ENCODE measurements around the gene RAC3. TPM values are rescaled to one million over a fixed set of nuclear protein-coding genes. Genes with fewer than 3 reads are reported as not detected.

The RAC3 gene
- total RNA-seq, 1 experiment from 2014 or later: 84.8 TPM

DNA sequence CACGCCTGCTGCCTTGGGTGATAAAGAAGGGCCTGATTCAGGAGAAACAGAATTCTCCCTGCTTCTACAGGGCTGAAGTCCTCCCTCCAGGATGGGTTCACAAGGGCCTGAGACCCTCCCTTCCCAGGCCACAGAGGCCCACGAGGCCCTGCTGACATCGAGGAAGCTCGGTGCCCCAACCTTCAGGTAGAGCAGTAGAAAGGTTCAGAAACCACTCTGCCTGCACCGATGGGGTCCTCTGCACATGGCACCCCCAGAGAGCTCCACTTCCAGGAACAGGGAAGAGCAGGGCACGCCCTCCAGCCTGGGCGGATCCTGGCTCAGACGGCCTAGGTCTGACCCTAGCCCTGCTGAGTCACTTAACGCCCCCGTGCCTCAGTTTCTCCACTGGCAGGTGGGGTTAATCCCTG is 9.6 kb upstream of the RAC3 start:
- Histone ChIP-seq H3T11ph (ENCODE audit: low read length) (no peak overlapping the region), H4K20me1 (ENCODE audit: control insufficient read depth, insufficient read depth, insufficient read length) (no peaks in the 10 kb centered on the region), H4K5ac (ENCODE audit: insufficient read length, low read depth, low read length) (no peak overlapping the region), H3K23me2 (ENCODE audit: insufficient read length, low read depth, low read length, poor library complexity, severe bottlenecking) (peaks cover 5% of the 10 kb centered on the region), H3K27me3 (ENCODE audit: insufficient read depth, low read length) (no peaks in the 10 kb centered on the region), H2AFZ (ENCODE audit: low read length) (no peak overlapping the region), H3K4me2 (ENCODE audit: insufficient read depth, insufficient read length, low read length) (peak overlapping the region; percentile 89), H2BK20ac (ENCODE audit: low read depth, low read length, poor library complexity, severe bottlenecking) (no peak overlapping the region), H3K14ac (ENCODE audit: insufficient read depth, low read length) (0 out of 2 replicates have a peak overlapping the region, but pooled peaks have one; percentile 46), H3K4me1 (ENCODE audit: insufficient read depth, low read length) (no peaks in the 10 kb centered on the region), H4K8ac (replicated peaks; ENCODE audit: insufficient read length, low read depth, low read length) (no peak overlapping the region), H2BK15ac (ENCODE audit: low read depth, low read length) (no peak overlapping the region), H3K9ac (ENCODE audit: extremely low read depth, insufficient read length, low read length) (peak overlapping the region; percentile 39), H3K23ac (ENCODE audit: insufficient read length, low read depth, low read length) (no peak overlapping the region), H3K79me2 (ENCODE audit: insufficient read depth, low read length) (no peaks in the 10 kb centered on the region), H3K27ac (ENCODE audit: insufficient read length, low read depth, low read length) (no peak overlapping the region), H3K79me1 (ENCODE audit: insufficient read depth, low read depth, low read length, poor library complexity, severe bottlenecking) (peaks cover 5% of the 10 kb centered on the region), H2BK5ac (ENCODE audit: insufficient read length, low read length) (no peak overlapping the region), H4K91ac (ENCODE audit: insufficient read length, low read depth, low read length) (no peak overlapping the region), H3K18ac (ENCODE audit: insufficient read length, low read depth, low read length) (no peak overlapping the region), H3K4ac (ENCODE audit: low read depth, low read length) (no peak overlapping the region), H2BK120ac (ENCODE audit: low read depth, low read length, poor library complexity, severe bottlenecking) (no peak overlapping the region), H3K56ac (ENCODE audit: insufficient read length, low read depth, low read length) (no peak overlapping the region), H2AK5ac (ENCODE audit: insufficient read length, low read length) (no peak overlapping the region), H3K9me3 (ENCODE audit: control insufficient read depth, low read depth, low read length) (no peaks in the 10 kb centered on the region), H2BK12ac (ENCODE audit: insufficient read length, low read depth, low read length) (no peak overlapping the region)
- TF ChIP-seq, protein P1, sequence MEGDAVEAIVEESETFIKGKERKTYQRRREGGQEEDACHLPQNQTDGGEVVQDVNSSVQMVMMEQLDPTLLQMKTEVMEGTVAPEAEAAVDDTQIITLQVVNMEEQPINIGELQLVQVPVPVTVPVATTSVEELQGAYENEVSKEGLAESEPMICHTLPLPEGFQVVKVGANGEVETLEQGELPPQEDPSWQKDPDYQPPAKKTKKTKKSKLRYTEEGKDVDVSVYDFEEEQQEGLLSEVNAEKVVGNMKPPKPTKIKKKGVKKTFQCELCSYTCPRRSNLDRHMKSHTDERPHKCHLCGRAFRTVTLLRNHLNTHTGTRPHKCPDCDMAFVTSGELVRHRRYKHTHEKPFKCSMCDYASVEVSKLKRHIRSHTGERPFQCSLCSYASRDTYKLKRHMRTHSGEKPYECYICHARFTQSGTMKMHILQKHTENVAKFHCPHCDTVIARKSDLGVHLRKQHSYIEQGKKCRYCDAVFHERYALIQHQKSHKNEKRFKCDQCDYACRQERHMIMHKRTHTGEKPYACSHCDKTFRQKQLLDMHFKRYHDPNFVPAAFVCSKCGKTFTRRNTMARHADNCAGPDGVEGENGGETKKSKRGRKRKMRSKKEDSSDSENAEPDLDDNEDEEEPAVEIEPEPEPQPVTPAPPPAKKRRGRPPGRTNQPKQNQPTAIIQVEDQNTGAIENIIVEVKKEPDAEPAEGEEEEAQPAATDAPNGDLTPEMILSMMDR (conservative IDR thresholded peaks at IDR 0.05): no peak
- peaks cover 3 to 12% (median 5%) of the 10 kb centered on the region in 3 experiments; a peak in 5 of 7 replicates for H3K36me3 Mint-ChIP-seq (ENCODE audit: insufficient read depth in 1 of 3, low read depth in 3 of 3)
- no peak for DNase-seq
- peaks cover 7 to 16% of the 10 kb centered on the region in 2 experiments for H3K4me1 Mint-ChIP-seq
- H3K27ac Mint-ChIP-seq: no peak overlapping the region
- peak overlapping the region; percentile 79 to 88 for H3K4me3 Mint-ChIP-seq
- no peaks in the 10 kb centered on the region; the same call in 1 of the 2 replicates for H3K27me3 Mint-ChIP-seq (ENCODE audit: low read depth)
- H3K9me3 Mint-ChIP-seq: peaks cover 0 to 2% of the 10 kb centered on the region in 2 experiments; a peak in 1 of 5 replicates
- WGBS (ENCODE audit: extremely low coverage, insufficient read length, low lambda C conversion rate): no CpG with 5 or more reads among the region's 10 CpGs

Data from H9 (cell line).